Measurements from ENCODE around the gene FSTL1.

DNA sequence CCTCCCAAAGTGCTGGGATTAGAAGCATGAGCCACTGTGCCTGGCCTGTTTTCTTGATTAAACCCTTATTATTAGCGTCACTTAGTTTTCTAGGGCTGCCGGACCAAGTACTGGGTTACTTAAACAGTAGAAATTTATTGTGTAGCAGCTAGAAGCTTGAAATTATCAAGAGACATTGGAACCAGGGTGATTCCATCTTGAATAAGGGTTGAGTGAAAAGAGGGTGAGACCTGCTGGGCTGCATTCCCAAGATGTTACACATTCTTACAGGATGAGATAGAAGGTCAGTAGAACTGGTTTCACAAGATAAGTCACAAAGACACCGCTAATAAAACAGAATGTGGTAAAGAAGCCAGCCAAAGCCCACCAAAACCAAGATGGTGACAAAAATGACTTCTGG lies 18.6 kb upstream of the FSTL1 start:
- TF ChIP-seq CTCF (IDR thresholded peaks at IDR 0.05) (no peak), EZH2 (IDR thresholded peaks at IDR 0.05; ENCODE audit: borderline replicate concordance, insufficient read depth, low read depth, low read length, poor library complexity, severe bottlenecking) (no peak)

All from B cell (primary cell).